HG03175 (cell line): ENCODE results near the gene RHOH.

ENCODE experiments used
- ATAC-seq: cut with Tn5 transposase; IDR thresholded peaks from one replicate; pipeline ENCODE4 v1.9.1; 2021; ENCODE audit warnings: mild to moderate bottlenecking, moderate library complexity; ENCODE audit not compliant: unreplicated experiment

Gene RHOH

GRCh38 chr4:40232610-40233009 lies 35.8 kb downstream of the RHOH start:
- ATAC-seq, result no peak

GRCh38 chr4:40233227-40233626 lies 36.4 kb downstream of the RHOH start:
- no peak for ATAC-seq

- ATAC-seq, result no peak
Observed at GRCh38 chr4:40234519-40235039, 37.7 kb downstream of the RHOH start.

- ATAC-seq, result no peak
Observed at GRCh38 chr4:40238008-40238699, 41.3 kb downstream of the RHOH start.

- no peak for ATAC-seq
Observed at GRCh38 chr4:40238700-40239548, 42.1 kb downstream of the RHOH start.

GRCh38 chr4:40240040-40240653 lies 43.3 kb downstream of the RHOH start:
- no peak for ATAC-seq

- ATAC-seq, result no peak
Observed at GRCh38 chr4:40241026-40241425, 44.2 kb downstream of the RHOH start.

GRCh38 chr4:40241941-40242340 lies 45.1 kb downstream of the RHOH start:
- ATAC-seq, result no peak

GRCh38 chr4:40243386-40243948 lies 46.6 kb downstream of the RHOH start:
- no peak for ATAC-seq

GRCh38 chr4:40244606-40245005 lies 47.8 kb downstream of the RHOH start:
- ATAC-seq, result no peak

GRCh38 chr4:40245550-40245949 lies 48.7 kb downstream of the RHOH start:
- no peak for ATAC-seq

GRCh38 chr4:40246011-40246900 lies 49.4 kb downstream of the RHOH start:
- ATAC-seq, result no peak

GRCh38 chr4:40246938-40247337 lies 50.1 kb downstream of the RHOH start:
- ATAC-seq, result no peak

GRCh38 chr4:40247350-40247749 lies 50.5 kb downstream of the RHOH start:
- no peak for ATAC-seq

- ATAC-seq, result no peak
Observed at GRCh38 chr4:40251366-40251765, 54.5 kb downstream of the RHOH start.

GRCh38 chr4:40253906-40254305 lies 57.1 kb downstream of the RHOH start:
- ATAC-seq, result no peak

- ATAC-seq, result no peak
Observed at GRCh38 chr4:40254608-40255392, 58.0 kb downstream of the RHOH start.

GRCh38 chr4:40255393-40256281 lies 58.8 kb downstream of the RHOH start:
- no peak for ATAC-seq

GRCh38 chr4:40256329-40256728 lies 59.5 kb downstream of the RHOH start:
- no peak for ATAC-seq
